NCI-H1436 (cell line): ENCODE data around the gene NKIRAS2.

Source experiments
- DNase-seq: peaks from one replicate; lab custom pipeline; 2025; lab: John Stamatoyannopoulos, UW

NKIRAS2 gene

GRCh38 chr17:42026857-42027589 lies 7.1 kb downstream of the NKIRAS2 start:
- DNase-seq = no peak

GRCh38 chr17:42027590-42027889 lies 7.7 kb downstream of the NKIRAS2 start:
- no peak for DNase-seq

- DNase-seq = peak; percentile 22
Measured at GRCh38 chr17:42027961-42028790, 8.3 kb downstream of the NKIRAS2 start.

- DNase-seq = no peak
Measured at GRCh38 chr17:42028791-42029127, 8.9 kb downstream of the NKIRAS2 start.

GRCh38 chr17:42031584-42031983 lies 11.7 kb downstream of the NKIRAS2 start:
- DNase-seq = no peak

- DNase-seq = no peak
Measured at GRCh38 chr17:42034059-42034458, 14.2 kb downstream of the NKIRAS2 start.

- no peak for DNase-seq
Measured at GRCh38 chr17:42038221-42038973, 18.5 kb downstream of the NKIRAS2 start.

- no peak for DNase-seq
Measured at GRCh38 chr17:42039794-42040763, 20.2 kb downstream of the NKIRAS2 start.

GRCh38 chr17:42040818-42041217 lies 20.9 kb downstream of the NKIRAS2 start:
- DNase-seq = no peak

GRCh38 chr17:42041619-42042018 lies 21.7 kb downstream of the NKIRAS2 start:
- no peak for DNase-seq

GRCh38 chr17:42042598-42043319 lies 22.9 kb downstream of the NKIRAS2 start:
- no peak for DNase-seq

- no peak for DNase-seq
Measured at GRCh38 chr17:42045719-42046118, 25.8 kb downstream of the NKIRAS2 start.

- no peak for DNase-seq
Measured at GRCh38 chr17:42047343-42047742, 27.5 kb downstream of the NKIRAS2 start.

GRCh38 chr17:42049834-42050392 lies 30.0 kb downstream of the NKIRAS2 start:
- no peak for DNase-seq

GRCh38 chr17:42050393-42051012 lies 30.6 kb downstream of the NKIRAS2 start, which contains the start of gene C17orf113:
TSS of gene C17orf113 (minus strand) at chr17:42050601. CDS start at chr17:42043376, 7,225 bp downstream.
- DNase-seq = peak; percentile 66

GRCh38 chr17:42051013-42051400 lies 31.1 kb downstream of the NKIRAS2 start:
- DNase-seq = no peak

- DNase-seq = no peak
Measured at GRCh38 chr17:42051645-42052044, 31.8 kb downstream of the NKIRAS2 start.

- DNase-seq = no peak
Measured at GRCh38 chr17:42052346-42052877, 32.5 kb downstream of the NKIRAS2 start.

GRCh38 chr17:42053731-42054500 lies 34.0 kb downstream of the NKIRAS2 start:
- no peak for DNase-seq
